ENCODE data around the gene GPR160. TPM values are rescaled to one million over a fixed set of nuclear protein-coding genes. Genes with fewer than 3 reads are reported as not detected.

Gene GPR160
- total and polyA plus RNA-seq, 2 of the 13 experiments (the other 11 are each of a cell fraction or from before 2014, with no cell fraction given): 12.1 to 23.2 TPM

DNA sequence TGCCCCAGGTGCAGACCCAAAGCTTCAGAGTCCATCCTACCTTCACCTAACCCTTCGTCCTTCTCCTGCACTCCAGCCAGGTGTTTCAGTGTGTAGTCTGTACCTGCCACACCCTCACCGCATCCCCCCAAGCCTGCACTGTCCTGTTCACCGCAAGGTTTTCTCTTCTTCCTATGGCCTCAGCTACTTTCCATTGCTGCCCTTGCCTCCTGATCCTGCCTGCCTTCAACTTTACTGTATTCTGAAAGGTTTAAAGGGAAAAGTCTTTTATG, 9.3 kb downstream of the GPR160 start:
- Histone ChIP-seq H3K79me2 (ENCODE audit: insufficient read depth, low read length) (peaks cover 3% of the 10 kb centered on the region), H3K4me1 (ENCODE audit: insufficient read depth, low read length) (peaks cover 19% of the 10 kb centered on the region), H3K27ac (ENCODE audit: extremely low read length, insufficient read depth, low read length) (no peak overlapping the region), H3K9ac (ENCODE audit: insufficient read depth, low read depth, low read length) (no peak overlapping the region), H3K9me3 (ENCODE audit: low read length) (no peaks in the 10 kb centered on the region), H3K36me3 (replicated peaks in 1 of 2; ENCODE audit: control insufficient read depth in 1 of 2, insufficient read depth in 2 of 2, low read length in 2 of 2) (peaks cover 0 to 3% of the 10 kb centered on the region in 2 experiments; a peak in 1 of 5 replicates), H3K4me3 (replicated peaks in 1 of 3; ENCODE audit: insufficient read depth in 1 of 3, low read depth in 2 of 3, low read length in 3 of 3) (no peak overlapping the region), H3K27me3 (ENCODE audit: control insufficient read depth in 1 of 2, insufficient read depth in 2 of 2, low read length in 2 of 2) (no peaks in the 10 kb centered on the region), H3K4me2 (ENCODE audit: low read depth, low read length) (0 out of 2 replicates have a peak overlapping the region, but pooled peaks have one; percentile 37), H4K20me1 (ENCODE audit: insufficient read depth, low read length) (no peaks in the 10 kb centered on the region), H2AFZ (ENCODE audit: low read length) (no peak overlapping the region)
- FAIRE-seq (no peak), DNase-seq (ENCODE audit: low spot score) (no peak), ATAC-seq (no peak; the same call in 2 of the 3 replicates)
- in situ Hi-C loops (cut with HindIII; ENCODE audit: extremely low pct_ligation_motif_present, low pct_unique_long_range_greater_than_20kb) (no loop called here), intact Hi-C loops (cut with micrococcal nuclease; ENCODE audit: unreplicated experiment) (no loop called here)
- no peak for TF ChIP-seq ZNF558 (CRISPR knock-in tag; IDR thresholded peaks at IDR 0.05; ENCODE audit: borderline replicate concordance)
- no peak for TF ChIP-seq ZNF282 (IDR thresholded peaks at IDR 0.05; ENCODE audit: partially characterized antibody)
- no peak for TF ChIP-seq PHF21A (CRISPR knock-in tag; IDR thresholded peaks at IDR 0.05)
- TF ChIP-seq MED13 (CRISPR knock-in tag; IDR thresholded peaks at IDR 0.05): no peak
- TF ChIP-seq, protein P1, sequence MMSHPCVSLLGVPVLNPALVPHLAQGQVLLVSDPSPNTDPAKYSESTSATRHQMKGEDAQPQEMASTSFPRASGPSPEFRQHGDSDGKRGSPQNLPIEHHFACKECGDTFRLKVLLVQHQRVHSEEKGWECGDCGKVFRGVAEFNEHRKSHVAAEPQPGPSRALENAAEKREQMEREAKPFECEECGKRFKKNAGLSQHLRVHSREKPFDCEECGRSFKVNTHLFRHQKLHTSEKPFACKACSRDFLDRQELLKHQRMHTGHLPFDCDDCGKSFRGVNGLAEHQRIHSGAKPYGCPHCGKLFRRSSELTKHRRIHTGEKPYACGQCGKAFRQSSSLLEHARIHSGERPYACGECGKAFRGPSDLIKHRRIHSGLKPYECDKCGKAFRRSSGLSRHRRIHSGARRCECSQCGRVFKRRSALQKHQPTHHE (CRISPR knock-in tag; IDR thresholded peaks at IDR 0.05; ENCODE audit: borderline replicate concordance): no peak
- TF ChIP-seq FOXK2 (IDR thresholded peaks at IDR 0.05): no peak
- no peak for TF ChIP-seq SPEN (CRISPR knock-in tag; IDR thresholded peaks at IDR 0.05; ENCODE audit: low read depth)
- TF ChIP-seq CC2D1A (CRISPR knock-in tag; IDR thresholded peaks at IDR 0.05): no peak
- TF ChIP-seq, protein P2, sequence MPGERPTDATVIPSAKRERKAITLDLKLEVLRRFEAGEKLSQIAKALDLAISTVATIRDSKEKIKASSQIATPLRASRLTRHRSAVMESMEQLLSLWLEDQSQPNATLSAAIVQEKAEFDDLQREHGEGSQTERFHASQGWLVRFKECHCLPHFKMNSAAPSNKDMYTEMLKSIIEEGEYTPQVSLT (CRISPR knock-in tag; IDR thresholded peaks at IDR 0.05; ENCODE audit: borderline replicate concordance, low read depth): no peak
- TF ChIP-seq MLLT10 (CRISPR knock-in tag; IDR thresholded peaks at IDR 0.05): no peak
- no peak for TF ChIP-seq SRY (CRISPR knock-in tag; IDR thresholded peaks at IDR 0.05)
- TF ChIP-seq KDM6A (CRISPR knock-in tag; IDR thresholded peaks at IDR 0.05; ENCODE audit: low read depth): no peak
- no peak for TF ChIP-seq PHF20 (CRISPR knock-in tag; IDR thresholded peaks at IDR 0.05)
- TF ChIP-seq SUZ12 (IDR thresholded peaks at IDR 0.05; ENCODE audit: low read depth, low read length): no peak
- TF ChIP-seq TRIM24 (CRISPR knock-in tag; IDR thresholded peaks at IDR 0.05): no peak
- TF ChIP-seq, protein P3, sequence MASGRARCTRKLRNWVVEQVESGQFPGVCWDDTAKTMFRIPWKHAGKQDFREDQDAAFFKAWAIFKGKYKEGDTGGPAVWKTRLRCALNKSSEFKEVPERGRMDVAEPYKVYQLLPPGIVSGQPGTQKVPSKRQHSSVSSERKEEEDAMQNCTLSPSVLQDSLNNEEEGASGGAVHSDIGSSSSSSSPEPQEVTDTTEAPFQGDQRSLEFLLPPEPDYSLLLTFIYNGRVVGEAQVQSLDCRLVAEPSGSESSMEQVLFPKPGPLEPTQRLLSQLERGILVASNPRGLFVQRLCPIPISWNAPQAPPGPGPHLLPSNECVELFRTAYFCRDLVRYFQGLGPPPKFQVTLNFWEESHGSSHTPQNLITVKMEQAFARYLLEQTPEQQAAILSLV (CRISPR knock-in tag; IDR thresholded peaks at IDR 0.05; ENCODE audit: borderline replicate concordance): no peak
- no peak for TF ChIP-seq ZNF773 (CRISPR knock-in tag; IDR thresholded peaks at IDR 0.05; ENCODE audit: borderline replicate concordance)
- no peak for TF ChIP-seq NAIF1 (CRISPR knock-in tag; IDR thresholded peaks at IDR 0.05; ENCODE audit: borderline replicate concordance)
- BruUV-seq (replicated peaks): no TSS peak
- ChIA-PET POLR2A (no interaction called here), CTCF (ENCODE audit: low intra/inter-chr PET ratio, low total read pairs) (no interaction called here)
- WGBS (ENCODE audit: low lambda C conversion rate): 94% methylated on average over 3 of the region's 3 CpGs
